HepG2 (cell line): ENCODE measurements around the gene GRIK1. TPM values are rescaled to one million over a fixed set of nuclear protein-coding genes. Genes with fewer than 3 reads are reported as not detected.

Experiments used
- ATAC-seq: fragments of 200-7000 bp; cut with Tn5 transposase; 3 replicates; pipeline ENCODE4 v1.9.1; 2020; ENCODE audit warnings: mild to moderate bottlenecking, moderate library complexity
- BruUV-seq: library from RNA; stranded (reverse); fragments of 400-500 nt; replicated peaks from 2 replicates; lab custom pipeline; 2021; lab: Mats Ljungman, UMichigan
- CTCF ChIA-PET: fragments of 300-600 bp; formaldehyde crosslinking; extraction: SDS; loops from one replicate; lab custom pipeline; 2021; ENCODE audit warnings: low total read pairs, inconsistent platforms, low intra/inter-chr PET ratio; lab: Yijun Ruan, JAX
- POLR2A ChIA-PET: fragments of 350-600 bp; sonication (Branson Sonifier 250); formaldehyde crosslinking; loops from one replicate; lab custom pipeline; 2020; ENCODE audit warnings: antibody characterized with exemption, inconsistent platforms; lab: Yijun Ruan, JAX
- DNase-seq: peaks from one replicate; pipeline ENCODE4 v3.0.0-alpha.2; 2015; ENCODE audit warnings: low spot score
- FAIRE-seq: peaks from 3 replicates; lab custom pipeline; 2011; peaks lifted over from hg19 to GRCh38; lab: Jason Lieb, UNC
- H2AFZ ChIP-seq: one replicate; pipeline ENCODE4 v1.6.1; 2011; ENCODE audit warnings: low read length, inconsistent platforms
- H3K27ac ChIP-seq: fragments of 300-600 bp; 3 replicates; pipeline ENCODE4 v1.8.0; 2011; ENCODE audit warnings: mixed run types, mild to moderate bottlenecking, mixed read lengths, low read length, inconsistent platforms; ENCODE audit not compliant: insufficient read depth; ENCODE audit errors: extremely low read length
- H3K27me3 ChIP-seq, 2 experiments: fragments of 200-600 bp in 1 of 2; 2 replicates in 1 of 2; 3 replicates in 1 of 2; pipeline versions ENCODE4 v1.6.0 to v1.8.0; 2011; ENCODE audit warnings: low read length in 2 of 2, mild to moderate bottlenecking in 2 of 2, moderate library complexity in 2 of 2, inconsistent platforms in 1 of 2; ENCODE audit not compliant: insufficient read depth in 2 of 2, control insufficient read depth in 1 of 2
- H3K36me3 ChIP-seq, 2 experiments: fragments of 200-600 bp in 1 of 2; replicated peaks in 1 of 2; 2 replicates in 1 of 2; 3 replicates in 1 of 2; pipeline versions ENCODE4 v1.5.1 to v1.8.0; 2011; ENCODE audit warnings: low read length in 2 of 2, inconsistent platforms in 1 of 2; ENCODE audit not compliant: insufficient read depth in 2 of 2, control insufficient read depth in 1 of 2
- H3K4me1 ChIP-seq: 2 replicates; pipeline ENCODE4 v1.5.1; 2012; ENCODE audit warnings: low read length, inconsistent platforms; ENCODE audit not compliant: insufficient read depth
- H3K4me2 ChIP-seq: 2 replicates; pipeline ENCODE4 v1.6.0; 2011; ENCODE audit warnings: low read depth, low read length, inconsistent platforms
- H3K4me3 ChIP-seq, 3 experiments: fragments of 200-600 bp in 1 of 3; sonication (generic), shearing (Covaris generic) in 1 of 3; replicated peaks in 1 of 3; 2 replicates each; pipeline ENCODE4 v1.5.1; 2011 to 2016; ENCODE audit warnings: low read length in 3 of 3, inconsistent platforms in 2 of 3, low read depth in 2 of 3, mild to moderate bottlenecking in 2 of 3, control low read depth in 1 of 3, mixed read lengths in 1 of 3; ENCODE audit not compliant: insufficient read depth in 1 of 3
- H3K79me2 ChIP-seq: one replicate; pipeline ENCODE4 v1.6.1; 2011; ENCODE audit warnings: low read length, inconsistent platforms; ENCODE audit not compliant: insufficient read depth
- H3K9ac ChIP-seq: 2 replicates; pipeline ENCODE4 v1.6.0; 2011; ENCODE audit warnings: mild to moderate bottlenecking, low read depth, low read length, inconsistent platforms; ENCODE audit not compliant: insufficient read depth
- H3K9me3 ChIP-seq: 2 replicates; pipeline ENCODE4 v1.5.1; 2012; ENCODE audit warnings: mild to moderate bottlenecking, low read length
- H4K20me1 ChIP-seq: 2 replicates; pipeline ENCODE4 v1.6.0; 2011; ENCODE audit warnings: inconsistent platforms, mild to moderate bottlenecking, low read length, moderate library complexity; ENCODE audit not compliant: insufficient read depth
- AFF4 ChIP-seq: sonication (generic); formaldehyde crosslinking; IDR thresholded peaks from 2 replicates; pipeline ENCODE4 v1.4.0; 2020; ENCODE audit warnings: missing genetic modification reagents
- ASH2L ChIP-seq: fragments of 300-600, 200-600 bp; sonication (generic); IDR thresholded peaks from 2 replicates; pipeline ENCODE4 v1.7.0; 2017; ENCODE audit warnings: low read depth, mild to moderate bottlenecking, moderate library complexity, mixed read lengths, low read length; ENCODE audit not compliant: insufficient read length
- ATRX ChIP-seq: sonication (generic); formaldehyde crosslinking; IDR thresholded peaks from 2 replicates; pipeline ENCODE4 v1.4.0; 2020; ENCODE audit warnings: missing genetic modification reagents, borderline replicate concordance
- SNAI1 ChIP-seq: sonication (generic); formaldehyde crosslinking; IDR thresholded peaks from 2 replicates; pipeline ENCODE4 v1.5.0; 2020; ENCODE audit warnings: mild to moderate bottlenecking, missing genetic modification reagents, borderline replicate concordance
- ZBTB14 ChIP-seq: sonication (generic); formaldehyde crosslinking; IDR thresholded peaks from 2 replicates; pipeline ENCODE4 v1.4.0; 2020; ENCODE audit warnings: missing genetic modification reagents
- ZFAT ChIP-seq: sonication (generic); formaldehyde crosslinking; conservative IDR thresholded peaks from 2 replicates; pipeline ENCODE4 v1.8.1; 2023; ENCODE audit warnings: missing genetic modification reagents, inconsistent platforms
- ZFP36 ChIP-seq: fragments of 150-350 bp; IDR thresholded peaks from 2 replicates; pipeline ENCODE4 v1.6.1; 2018; ENCODE audit warnings: borderline replicate concordance, low read length, low read depth; ENCODE audit not compliant: partially characterized antibody
- ZNF562 ChIP-seq: sonication (generic); formaldehyde crosslinking; IDR thresholded peaks from 2 replicates; pipeline ENCODE4 v1.8.0; 2022; ENCODE audit warnings: missing genetic modification reagents, borderline replicate concordance
- ZNF570 ChIP-seq: sonication (generic); formaldehyde crosslinking; IDR thresholded peaks from 2 replicates; pipeline ENCODE4 v1.4.0; 2020; ENCODE audit warnings: mild to moderate bottlenecking, missing genetic modification reagents, borderline replicate concordance
- ZNF746 ChIP-seq: sonication (generic); formaldehyde crosslinking; IDR thresholded peaks from 2 replicates; pipeline ENCODE4 v1.8.0; 2022; ENCODE audit warnings: mild to moderate bottlenecking, missing genetic modification reagents
- ZNF816 ChIP-seq: sonication (generic); formaldehyde crosslinking; IDR thresholded peaks from 2 replicates; pipeline ENCODE4 v1.8.0; 2022; ENCODE audit warnings: missing genetic modification reagents, mild to moderate bottlenecking, borderline replicate concordance
- WGBS: methylation state at CpG from one replicate; pipeline ENCODE4 v1.1.6; 2017; ENCODE audit warnings: low lambda C conversion rate; 5-methylcytosine and 5-hydroxymethylcytosine counted together
- in situ Hi-C: cut with HindIII; loops from 2 replicates; pipeline ENCODE4 v1.10.0; 2017; ENCODE audit warnings: low pct_unique_long_range_greater_than_20kb; ENCODE audit not compliant: extremely low pct_ligation_motif_present
- intact Hi-C: fragments of 100-400 bp; cut with micrococcal nuclease; formaldehyde crosslinking; loops from one replicate; pipeline ENCODE4 v1.10.0; 2022; ENCODE audit not compliant: unreplicated experiment
- polyA plus RNA-seq, 8 experiments: library from polyadenylated mRNA; depleted of rRNA in 3 of 8; stranded (reverse) in 7 of 8; unstranded in 1 of 8; fragments of >200 nt; fragmentation: Illumina TruSeq in 4 of 8; extraction: Trizol in 4 of 8; gene quantifications; 2 replicates each; pipeline versions ENCODE4 v1.2.1 to v1.2.3, GENCODE V29; 2011 to 2016; ENCODE audit warnings: low read depth in 4 of 8, missing spikeins in 1 of 8, mixed read lengths in 1 of 8; ENCODE audit not compliant: insufficient read depth in 1 of 8
- total RNA-seq, 5 experiments: library from RNA; depleted of rRNA; stranded (reverse); fragments of >200 nt; fragmentation: Illumina TruSeq; extraction: Trizol; gene quantifications; 2 replicates each; pipeline ENCODE4 v1.2.3, GENCODE V29; 2016; ENCODE audit warnings: low read depth in 1 of 5

GRIK1 gene
- total and polyA plus RNA-seq, 2 of the 13 experiments (the other 11 are each of a cell fraction or from before 2014, with no cell fraction given): not detected

GRCh38 chr21:29586696-29587095 lies 353.1 kb downstream of the GRIK1 start:
- intact Hi-C loops (no loop called here), in situ Hi-C loops (no loop called here)
- no peaks in the 10 kb centered on the region for H3K9me3 ChIP-seq
- no peak overlapping the region for H2AFZ ChIP-seq
- no peaks in the 10 kb centered on the region for H3K27me3 ChIP-seq
- CTCF ChIA-PET: no interaction called here
- no peaks in the 10 kb centered on the region for H4K20me1 ChIP-seq
- H3K36me3 ChIP-seq: no peaks in the 10 kb centered on the region
- H3K79me2 ChIP-seq: no peaks in the 10 kb centered on the region
- FAIRE-seq (no peak), ATAC-seq (no peak), DNase-seq (no peak)
- no TSS peak for BruUV-seq
- POLR2A ChIA-PET: no interaction called here
- 3% methylated on average over 1 of the region's 1 CpG for WGBS
- no peak overlapping the region for H3K9ac ChIP-seq
- H3K4me2 ChIP-seq: no peak overlapping the region
- no peak overlapping the region for H3K27ac ChIP-seq
- no peak overlapping the region for H3K4me3 ChIP-seq
- H3K4me1 ChIP-seq: peaks cover under 1% of the 10 kb centered on the region; the same call in 1 of the 2 replicates
- TF ChIP-seq ZFAT (CRISPR knock-in tag) (no peak), ATRX (no peak), AFF4 (no peak), SNAI1 (CRISPR knock-in tag) (no peak), ZNF562 (CRISPR knock-in tag) (no peak)

GRCh38 chr21:29585462-29585861 lies 354.3 kb downstream of the GRIK1 start:
- no peaks in the 10 kb centered on the region for H3K36me3 ChIP-seq
- in situ Hi-C loops: no loop called here
- no TSS peak for BruUV-seq
- no peak overlapping the region for H3K9ac ChIP-seq
- FAIRE-seq (no peak), ATAC-seq (no peak), DNase-seq (no peak)
- WGBS: 8% methylated on average over 3 of the region's 3 CpGs
- intact Hi-C loops: no loop called here
- no peaks in the 10 kb centered on the region for H3K9me3 ChIP-seq
- H3K27ac ChIP-seq: no peak overlapping the region
- no peak for TF ChIP-seq ZFP36
- TF ChIP-seq ASH2L: no peak
- TF ChIP-seq ZNF816 (CRISPR knock-in tag): no peak
- TF ChIP-seq ZNF570 (CRISPR knock-in tag): no peak
- no peak for TF ChIP-seq ZBTB14
- no peak for TF ChIP-seq ZNF746
- peaks cover 10% of the 10 kb centered on the region for H3K4me1 ChIP-seq
- H3K4me3 ChIP-seq: no peak overlapping the region
- ChIA-PET POLR2A (no interaction called here), CTCF (no interaction called here)
- no peaks in the 10 kb centered on the region for H3K79me2 ChIP-seq
- H2AFZ ChIP-seq: no peak overlapping the region
- H3K27me3 ChIP-seq: no peaks in the 10 kb centered on the region
- no peaks in the 10 kb centered on the region for H4K20me1 ChIP-seq
- H3K4me2 ChIP-seq: no peak overlapping the region
